Nephron progenitor cell (in vitro differentiated cells): ENCODE measurements around the gene CLIC1.
A peak's percentile ranks its signal among the peaks of the same experiment; 100 is the strongest.

Source experiments
- DNase-seq: peaks from one replicate; pipeline ENCODE4 v3.0.0; 2021
- H3K27ac Mint-ChIP-seq: 2 replicates; pipeline ENCODE4 v1.8.0; 2021; ENCODE audit warnings: mild to moderate bottlenecking, moderate library complexity, mixed read lengths
- H3K27me3 Mint-ChIP-seq: 2 replicates; pipeline ENCODE4 v1.8.0; 2021; ENCODE audit warnings: mild to moderate bottlenecking, low read depth, mixed read lengths; ENCODE audit not compliant: poor library complexity
- H3K36me3 Mint-ChIP-seq: 2 replicates; pipeline ENCODE4 v1.8.0; 2021; ENCODE audit warnings: low read depth, mixed read lengths
- H3K4me1 Mint-ChIP-seq: 2 replicates; pipeline ENCODE4 v1.8.0; 2021; ENCODE audit warnings: mixed read lengths
- H3K4me3 Mint-ChIP-seq: 2 replicates; pipeline ENCODE4 v1.8.0; 2021; ENCODE audit warnings: mild to moderate bottlenecking, moderate library complexity, mixed read lengths
- H3K9me3 Mint-ChIP-seq: 2 replicates; pipeline ENCODE4 v1.8.0; 2021; ENCODE audit warnings: mild to moderate bottlenecking, moderate library complexity, mixed read lengths
- CTCF ChIP-seq: fragments of 200-600 bp; sonication (generic); IDR thresholded peaks from 2 replicates; pipeline ENCODE4 v1.5.0; 2021; ENCODE audit warnings: antibody characterized with exemption

The CLIC1 gene

GRCh38 chr6:31719001-31719400, 17.3 kb downstream of the CLIC1 start:
- Mint-ChIP-seq H3K4me1 (peaks cover 40% of the 10 kb centered on the region), H3K4me3 (no peak overlapping the region), H3K27me3 (no peaks in the 10 kb centered on the region), H3K27ac (peak overlapping the region; percentile 3), H3K36me3 (peaks cover 2% of the 10 kb centered on the region), H3K9me3 (no peaks in the 10 kb centered on the region)
- no peak for TF ChIP-seq CTCF
- no peak for DNase-seq

- no peak overlapping the region for H3K4me3 Mint-ChIP-seq
- no peaks in the 10 kb centered on the region for H3K9me3 Mint-ChIP-seq
- no peak for DNase-seq
- TF ChIP-seq CTCF, result no peak
- H3K27ac Mint-ChIP-seq, result no peak overlapping the region
- H3K27me3 Mint-ChIP-seq, result no peaks in the 10 kb centered on the region
- H3K36me3 Mint-ChIP-seq, result no peaks in the 10 kb centered on the region
- peaks cover 45% of the 10 kb centered on the region for H3K4me1 Mint-ChIP-seq
Measured at GRCh38 chr6:31718265-31718664, 18.1 kb downstream of the CLIC1 start.

- Mint-ChIP-seq H3K4me1 (peaks cover 51% of the 10 kb centered on the region), H3K27ac (no peak overlapping the region), H3K36me3 (no peaks in the 10 kb centered on the region), H3K4me3 (no peak overlapping the region), H3K27me3 (no peaks in the 10 kb centered on the region), H3K9me3 (no peaks in the 10 kb centered on the region)
- TF ChIP-seq CTCF, result no peak
- DNase-seq, result peak; percentile 29
Measured at GRCh38 chr6:31717499-31718222, 18.7 kb downstream of the CLIC1 start.

- H3K4me3 Mint-ChIP-seq, result peak within 1 kb of the TSS; percentile 68
- DNase-seq, result peak; percentile 17
- H3K4me1 Mint-ChIP-seq, result peaks cover 74% of the 10 kb centered on the region
- H3K27ac Mint-ChIP-seq, result peak within 1 kb of the TSS; percentile 98
- no peaks in the 10 kb centered on the region for H3K9me3 Mint-ChIP-seq
- H3K36me3 Mint-ChIP-seq, result no peaks in the 10 kb centered on the region
- TF ChIP-seq CTCF, result no peak
- no peaks in the 10 kb centered on the region for H3K27me3 Mint-ChIP-seq
Measured at GRCh38 chr6:31715022-31715958, 21.0 kb downstream of the CLIC1 start, which contains the start of gene LY6G6D. Gene LY6G6D, plus strand, starts transcription at chr6:31715348. Its CDS starts 8 bp downstream, at chr6:31715356.

GRCh38 chr6:31713991-31714684, 22.2 kb downstream of the CLIC1 start:
- peak; percentile 23 for DNase-seq
- no peak for TF ChIP-seq CTCF
- Mint-ChIP-seq H3K36me3 (no peaks in the 10 kb centered on the region), H3K27ac (peak overlapping the region; percentile 98), H3K4me1 (peaks cover 76% of the 10 kb centered on the region), H3K4me3 (peak overlapping the region; percentile 68), H3K27me3 (no peaks in the 10 kb centered on the region), H3K9me3 (no peaks in the 10 kb centered on the region)
